ENCODE results near the gene PPP1R13L.

PPP1R13L gene

DNA sequence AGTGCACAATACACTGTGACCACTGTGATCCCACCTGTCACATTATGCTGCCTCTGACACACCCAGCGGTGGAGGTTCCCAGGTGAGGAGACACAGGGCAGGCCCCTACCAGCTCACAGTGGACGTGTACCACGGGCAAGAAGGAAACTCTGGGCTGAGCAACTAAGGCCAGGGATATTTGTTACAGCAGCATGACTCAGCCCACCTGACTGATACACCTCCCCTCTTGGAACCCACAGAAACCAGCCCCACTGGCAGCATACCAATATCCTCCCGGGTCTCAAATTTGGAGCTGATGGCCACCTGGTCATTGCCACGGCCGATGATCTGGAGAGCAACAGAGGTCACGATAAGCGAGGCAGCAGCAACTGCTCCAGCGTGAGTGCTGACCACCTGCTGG, 49.5 kb downstream of the PPP1R13L start:
- no peak overlapping the region for H3K27ac ChIP-seq (ENCODE audit: low read depth, low read length, poor library complexity, severe bottlenecking)
- H3K4me3 ChIP-seq (ENCODE audit: low read depth, low read length, poor library complexity, severe bottlenecking) = no peak overlapping the region

DNA sequence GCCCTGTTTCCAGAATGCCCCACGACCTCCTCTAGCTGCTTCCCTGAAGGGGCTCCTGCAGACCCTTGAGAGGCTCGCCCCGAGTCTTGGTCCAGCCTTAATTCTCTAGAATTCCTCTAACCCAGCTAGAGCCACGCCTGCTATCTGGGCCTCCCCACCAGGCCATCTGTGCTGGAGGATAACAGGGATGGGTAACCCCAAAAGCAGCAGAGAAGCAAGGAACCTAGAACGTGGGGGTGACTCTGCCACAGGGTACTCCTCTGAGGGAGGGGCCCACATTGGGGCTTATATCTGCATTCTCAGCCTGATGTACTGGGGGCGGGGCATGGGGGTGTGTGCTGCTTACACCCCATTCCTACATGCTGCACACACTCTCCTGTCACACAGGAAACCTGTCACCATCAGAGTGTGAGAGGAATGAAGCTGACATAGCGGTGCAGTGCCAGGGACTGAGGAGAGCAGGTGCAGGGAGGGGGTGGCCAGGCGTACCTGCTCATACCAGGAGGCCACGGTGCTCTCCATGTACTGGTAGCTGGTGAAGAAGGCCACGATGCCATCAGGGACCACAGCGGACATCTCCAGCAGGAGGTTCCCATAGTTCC, 50.5 kb downstream of the PPP1R13L start:
- TF ChIP-seq, protein P1, sequence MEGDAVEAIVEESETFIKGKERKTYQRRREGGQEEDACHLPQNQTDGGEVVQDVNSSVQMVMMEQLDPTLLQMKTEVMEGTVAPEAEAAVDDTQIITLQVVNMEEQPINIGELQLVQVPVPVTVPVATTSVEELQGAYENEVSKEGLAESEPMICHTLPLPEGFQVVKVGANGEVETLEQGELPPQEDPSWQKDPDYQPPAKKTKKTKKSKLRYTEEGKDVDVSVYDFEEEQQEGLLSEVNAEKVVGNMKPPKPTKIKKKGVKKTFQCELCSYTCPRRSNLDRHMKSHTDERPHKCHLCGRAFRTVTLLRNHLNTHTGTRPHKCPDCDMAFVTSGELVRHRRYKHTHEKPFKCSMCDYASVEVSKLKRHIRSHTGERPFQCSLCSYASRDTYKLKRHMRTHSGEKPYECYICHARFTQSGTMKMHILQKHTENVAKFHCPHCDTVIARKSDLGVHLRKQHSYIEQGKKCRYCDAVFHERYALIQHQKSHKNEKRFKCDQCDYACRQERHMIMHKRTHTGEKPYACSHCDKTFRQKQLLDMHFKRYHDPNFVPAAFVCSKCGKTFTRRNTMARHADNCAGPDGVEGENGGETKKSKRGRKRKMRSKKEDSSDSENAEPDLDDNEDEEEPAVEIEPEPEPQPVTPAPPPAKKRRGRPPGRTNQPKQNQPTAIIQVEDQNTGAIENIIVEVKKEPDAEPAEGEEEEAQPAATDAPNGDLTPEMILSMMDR (IDR thresholded peaks at IDR 0.05; ENCODE audit: low read length) = no peak
- TF ChIP-seq EZH2 (IDR thresholded peaks at IDR 0.05; ENCODE audit: borderline replicate concordance, low read length) = no peak
- Histone ChIP-seq H3K27ac (ENCODE audit: low read depth, low read length, poor library complexity, severe bottlenecking) (no peak overlapping the region), H4K20me1 (ENCODE audit: insufficient read depth, low read length) (no peaks in the 10 kb centered on the region), H3K9me2 (ENCODE audit: low read depth, low read length) (no peaks in the 10 kb centered on the region), H3K4me2 (ENCODE audit: low read length) (no peak overlapping the region), H3K79me2 (ENCODE audit: insufficient read depth, low read length) (no peaks in the 10 kb centered on the region), H2AFZ (ENCODE audit: low read length) (no peak overlapping the region), H3K36me3 (ENCODE audit: insufficient read depth, low read length) (peaks cover 79% of the 10 kb centered on the region), H3K9me3 (ENCODE audit: low read length) (no peaks in the 10 kb centered on the region), H3K27me3 (ENCODE audit: insufficient read depth, low read length) (no peaks in the 10 kb centered on the region), H3K4me3 (ENCODE audit: low read depth, low read length, poor library complexity, severe bottlenecking) (no peak overlapping the region), H3K4me1 (ENCODE audit: insufficient read depth, low read length, severe bottlenecking) (no peaks in the 10 kb centered on the region), H3K9ac (ENCODE audit: low read length) (no peak overlapping the region), H3F3A (ENCODE audit: insufficient read depth, low read length) (no peaks in the 10 kb centered on the region)

More for the DNA sequence above, 49.5 kb downstream of the PPP1R13L start:
- Histone ChIP-seq H3K36me3 (ENCODE audit: insufficient read depth, low read length) (peaks cover 79% of the 10 kb centered on the region), H3F3A (ENCODE audit: insufficient read depth, low read length) (no peaks in the 10 kb centered on the region), H3K79me2 (ENCODE audit: insufficient read depth, low read length) (no peaks in the 10 kb centered on the region), H3K9ac (ENCODE audit: low read length) (no peak overlapping the region), H3K4me2 (ENCODE audit: low read length) (no peak overlapping the region), H3K27me3 (ENCODE audit: insufficient read depth, low read length) (no peaks in the 10 kb centered on the region), H4K20me1 (ENCODE audit: insufficient read depth, low read length) (no peaks in the 10 kb centered on the region), H3K4me1 (ENCODE audit: insufficient read depth, low read length, severe bottlenecking) (no peaks in the 10 kb centered on the region), H3K9me2 (ENCODE audit: low read depth, low read length) (no peaks in the 10 kb centered on the region), H3K9me3 (ENCODE audit: low read length) (no peaks in the 10 kb centered on the region), H2AFZ (ENCODE audit: low read length) (no peak overlapping the region)
- no peak for TF ChIP-seq EZH2 (IDR thresholded peaks at IDR 0.05; ENCODE audit: borderline replicate concordance, low read length)
- TF ChIP-seq, protein P1 (IDR thresholded peaks at IDR 0.05; ENCODE audit: low read length) = no peak

DNA sequence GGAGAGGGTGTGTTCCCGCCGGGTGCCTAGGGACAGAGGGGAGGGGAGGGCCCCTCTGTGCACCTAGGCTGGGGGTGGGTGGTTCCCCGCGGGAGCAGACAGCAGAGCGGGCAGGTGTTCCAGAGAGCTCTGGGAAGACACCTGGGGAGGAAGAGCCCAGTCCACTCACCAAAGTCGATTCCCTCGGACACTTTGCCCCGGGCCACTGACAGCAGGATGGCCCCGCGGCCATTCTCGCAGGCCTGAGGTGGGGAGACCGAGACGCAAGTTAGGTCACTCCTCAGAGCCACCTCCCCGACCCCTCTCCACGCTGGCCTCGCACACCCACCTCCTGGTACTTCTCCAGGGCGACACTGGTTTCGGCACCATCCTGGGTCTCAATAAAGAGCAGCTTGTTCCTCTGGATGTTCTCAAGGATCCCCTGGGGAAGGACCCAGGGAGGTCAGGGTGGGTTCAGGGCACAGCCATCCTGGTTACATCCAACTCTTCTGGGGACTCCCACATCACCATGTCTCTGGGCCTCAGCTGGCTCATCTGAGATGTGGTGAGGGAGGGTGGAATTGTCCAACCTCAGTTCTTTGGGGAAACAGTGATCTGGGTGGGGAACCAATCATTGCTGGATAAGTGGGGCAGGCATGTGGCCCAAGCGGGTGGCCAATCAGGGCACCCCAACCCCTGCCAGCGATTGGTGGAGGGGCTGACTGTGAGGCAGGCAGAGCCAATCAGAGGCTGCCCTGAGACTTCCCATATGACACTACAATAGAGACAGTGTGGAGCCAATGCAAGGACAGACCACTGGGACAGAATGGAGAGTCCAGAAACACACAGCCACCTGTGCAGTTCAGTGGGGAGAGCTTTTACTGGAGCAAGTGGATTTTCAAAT, 51.7 kb downstream of the PPP1R13L start:
- Histone ChIP-seq H3K27me3 (ENCODE audit: insufficient read depth, low read length) (no peaks in the 10 kb centered on the region), H3K27ac (ENCODE audit: low read depth, low read length, poor library complexity, severe bottlenecking) (no peak overlapping the region), H3K4me1 (ENCODE audit: insufficient read depth, low read length, severe bottlenecking) (no peaks in the 10 kb centered on the region), H3K36me3 (ENCODE audit: insufficient read depth, low read length) (peaks cover 68% of the 10 kb centered on the region), H3K4me2 (ENCODE audit: low read length) (no peak overlapping the region), H4K20me1 (ENCODE audit: insufficient read depth, low read length) (no peaks in the 10 kb centered on the region), H3K4me3 (ENCODE audit: low read depth, low read length, poor library complexity, severe bottlenecking) (no peak overlapping the region), H3F3A (ENCODE audit: insufficient read depth, low read length) (no peaks in the 10 kb centered on the region), H2AFZ (ENCODE audit: low read length) (no peak overlapping the region), H3K9ac (ENCODE audit: low read length) (no peak overlapping the region), H3K79me2 (ENCODE audit: insufficient read depth, low read length) (no peaks in the 10 kb centered on the region), H3K9me2 (ENCODE audit: low read depth, low read length) (no peaks in the 10 kb centered on the region), H3K9me3 (ENCODE audit: low read length) (no peaks in the 10 kb centered on the region)
- TF ChIP-seq EZH2 (IDR thresholded peaks at IDR 0.05; ENCODE audit: borderline replicate concordance, low read length) = no peak
- TF ChIP-seq, protein P1 (IDR thresholded peaks at IDR 0.05; ENCODE audit: low read length) = no peak
